NCI-H2171 (cell line): ENCODE measurements around the gene RNU5B-1.
A peak's percentile ranks its signal among the peaks of the same experiment; 100 is the strongest.

Experiments
- DNase-seq: peaks from one replicate; lab custom pipeline; 2025; lab: John Stamatoyannopoulos, UW

The RNU5B-1 gene

DNA sequence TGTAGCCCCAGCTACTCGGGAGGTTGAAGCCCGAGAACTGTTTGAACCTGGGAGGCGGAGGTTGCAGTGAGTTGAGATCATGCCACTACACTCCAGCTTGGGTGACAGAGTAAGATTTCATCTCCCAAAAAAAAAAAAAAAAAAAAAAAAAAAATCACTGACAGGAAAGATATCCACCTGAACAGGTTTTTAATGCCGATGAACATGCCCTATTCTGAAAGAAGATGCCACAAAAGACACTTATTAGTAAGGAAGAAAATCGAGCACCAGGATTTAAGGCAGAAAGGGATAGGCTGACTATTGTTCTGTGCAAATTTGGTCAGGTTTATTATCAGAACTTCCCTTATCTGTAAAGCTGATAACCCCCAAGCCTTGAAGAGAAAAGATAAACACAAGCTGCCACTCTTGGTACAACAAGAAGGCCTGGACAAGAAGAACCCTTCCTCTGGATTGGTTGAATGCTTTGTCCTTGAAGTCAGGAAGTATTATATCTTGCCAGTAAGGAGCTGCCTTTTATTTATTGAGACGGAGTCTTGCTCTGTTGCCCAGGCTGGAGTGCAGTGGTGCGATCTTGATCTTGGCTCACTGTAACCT lies 15.1 kb upstream of the RNU5B-1 start:
- DNase-seq = no peak

DNA sequence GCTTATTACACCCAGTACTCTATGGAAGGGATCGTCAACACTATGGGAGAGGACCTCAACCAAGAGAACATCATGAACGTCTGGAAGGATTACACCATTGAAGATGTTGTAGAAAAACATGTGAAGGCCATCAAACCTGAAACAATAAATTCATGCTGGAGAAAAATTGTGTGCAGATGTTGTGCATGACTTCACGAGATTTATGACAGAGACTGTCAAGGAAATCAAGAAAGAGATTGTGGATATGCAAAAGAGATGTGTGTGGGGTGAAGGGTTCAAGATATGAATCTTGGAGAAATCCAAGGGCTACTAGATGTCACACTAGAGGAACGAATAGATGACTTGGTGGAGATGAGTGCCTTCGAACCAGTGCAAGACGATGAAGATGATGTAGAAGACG lies 14.2 kb upstream of the RNU5B-1 start:
- DNase-seq = no peak

DNA sequence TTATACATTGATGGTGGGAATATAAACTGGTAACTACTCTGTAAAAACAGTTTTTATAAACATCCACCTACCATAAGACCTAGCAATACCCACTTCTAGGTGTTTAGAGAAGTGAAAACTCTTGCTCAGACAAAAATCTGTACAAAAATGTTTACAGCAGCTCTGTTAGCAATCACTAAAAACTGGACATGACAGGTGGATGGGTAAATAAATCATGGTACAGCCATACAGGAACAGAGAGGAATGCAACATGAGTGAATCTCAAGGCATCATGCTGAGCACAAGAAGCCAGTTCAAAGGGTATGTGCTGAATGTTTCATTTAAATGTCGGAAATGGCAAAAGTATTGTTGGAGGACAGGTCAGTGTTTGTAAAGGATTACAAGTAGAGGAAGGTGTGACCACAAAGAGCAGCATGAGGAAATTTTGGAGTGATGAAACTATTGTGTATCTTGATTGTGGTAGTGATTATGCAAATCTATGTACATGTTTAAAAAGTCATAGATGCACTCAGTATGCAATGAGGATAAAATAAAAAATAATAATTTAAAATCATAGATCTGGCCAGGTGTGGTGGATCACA lies 11.4 kb upstream of the RNU5B-1 start:
- DNase-seq = no peak

DNA sequence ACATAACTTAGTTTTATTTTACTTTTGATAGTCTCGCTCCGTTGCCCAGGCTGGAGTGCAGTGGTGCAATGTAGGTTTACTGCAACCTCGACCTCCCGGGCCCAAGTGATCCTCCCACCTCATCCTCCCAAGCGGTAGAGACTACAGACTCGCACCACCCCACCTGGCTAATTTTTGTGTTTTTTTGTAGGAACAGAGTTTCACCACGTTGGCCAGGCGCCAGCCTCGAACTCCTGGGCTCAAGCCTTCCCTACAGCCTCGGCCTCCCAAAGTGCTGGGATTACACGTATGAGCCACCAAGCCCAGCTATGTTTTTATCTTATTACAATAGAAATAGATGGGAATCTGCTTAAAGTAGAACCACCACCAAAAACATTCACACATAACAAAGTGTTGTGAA lies 5.7 kb upstream of the RNU5B-1 start:
- DNase-seq = no peak

DNA sequence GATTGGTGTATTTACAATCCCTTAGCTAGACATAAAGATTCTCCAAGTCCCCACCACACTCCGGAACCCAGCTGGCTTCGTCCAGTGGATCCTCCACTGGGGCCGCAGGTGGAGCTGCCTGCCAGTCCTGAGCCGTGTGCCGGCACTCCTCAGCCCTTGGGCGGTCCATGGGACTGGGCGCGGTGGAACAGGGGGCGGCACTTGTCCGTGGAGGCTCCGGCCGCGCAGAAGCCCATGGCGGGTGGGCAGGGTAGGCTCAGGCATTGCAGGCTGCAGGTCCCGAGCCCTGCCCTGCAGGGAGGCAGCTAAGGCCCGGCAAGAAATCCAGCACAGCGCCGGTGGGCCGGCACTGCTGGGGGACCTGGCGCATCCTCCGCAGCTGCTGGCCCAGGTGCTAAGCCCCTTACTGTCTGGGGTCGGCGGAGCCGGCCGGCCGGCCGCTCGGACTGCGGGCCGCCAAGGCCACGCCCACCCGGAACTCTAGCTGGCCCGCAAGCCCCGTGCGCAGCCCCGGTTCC lies 3.5 kb upstream of the RNU5B-1 start:
- DNase-seq = no peak

DNA sequence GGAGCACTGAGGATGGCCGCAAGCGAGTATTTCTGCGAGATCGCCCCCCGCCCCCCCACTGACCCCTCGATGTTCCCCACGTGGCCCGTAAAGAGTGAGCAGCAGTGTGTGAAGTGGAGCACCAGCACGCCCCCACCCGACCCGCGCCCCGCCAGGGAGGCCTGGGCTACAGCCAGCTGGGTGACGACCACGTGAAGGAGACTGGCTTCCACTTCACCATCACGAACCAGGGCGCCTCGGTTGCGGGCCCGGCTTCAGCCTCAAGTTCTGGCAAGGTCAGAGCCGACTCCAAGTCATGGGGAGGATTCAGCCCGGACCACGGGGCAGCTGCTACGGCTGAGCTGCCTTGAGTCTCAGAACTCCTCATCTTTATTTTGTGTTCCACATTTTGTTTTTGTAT lies 2.4 kb upstream of the RNU5B-1 start:
- DNase-seq = no peak

DNA sequence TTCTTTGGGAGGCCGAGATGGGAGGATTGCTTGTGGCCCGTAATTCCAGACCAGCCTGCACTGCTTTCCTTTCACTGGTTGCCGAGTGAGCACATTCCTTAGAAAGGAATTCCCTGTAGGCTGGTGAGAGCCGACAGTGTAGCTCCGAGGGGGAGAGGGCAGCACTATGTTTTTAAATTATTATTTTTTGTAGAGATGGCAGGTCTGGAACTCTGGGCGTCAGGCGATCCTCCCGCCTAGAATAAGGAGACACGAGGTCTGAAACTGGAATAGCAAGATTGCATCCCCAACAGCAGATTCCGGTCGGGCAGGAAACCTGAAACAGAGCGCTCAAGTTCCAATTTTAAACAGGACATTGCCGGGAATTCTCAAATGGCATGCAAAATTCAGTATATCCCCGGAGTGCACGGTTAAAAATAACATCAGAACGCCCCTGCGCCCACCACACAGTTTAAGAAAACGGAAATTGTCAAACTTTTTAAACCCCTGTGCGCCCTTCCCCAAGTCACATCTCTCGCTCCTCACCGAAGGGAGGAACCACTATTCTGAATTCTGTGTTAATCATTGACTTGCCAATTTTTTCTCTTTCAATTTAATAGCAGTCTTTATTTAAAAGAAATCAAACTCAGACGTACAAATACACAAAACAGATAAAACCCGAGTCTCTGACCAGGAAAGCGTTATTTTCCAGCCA lies 643 bp upstream of the RNU5B-1 start:
- DNase-seq = peak; percentile 33

DNA sequence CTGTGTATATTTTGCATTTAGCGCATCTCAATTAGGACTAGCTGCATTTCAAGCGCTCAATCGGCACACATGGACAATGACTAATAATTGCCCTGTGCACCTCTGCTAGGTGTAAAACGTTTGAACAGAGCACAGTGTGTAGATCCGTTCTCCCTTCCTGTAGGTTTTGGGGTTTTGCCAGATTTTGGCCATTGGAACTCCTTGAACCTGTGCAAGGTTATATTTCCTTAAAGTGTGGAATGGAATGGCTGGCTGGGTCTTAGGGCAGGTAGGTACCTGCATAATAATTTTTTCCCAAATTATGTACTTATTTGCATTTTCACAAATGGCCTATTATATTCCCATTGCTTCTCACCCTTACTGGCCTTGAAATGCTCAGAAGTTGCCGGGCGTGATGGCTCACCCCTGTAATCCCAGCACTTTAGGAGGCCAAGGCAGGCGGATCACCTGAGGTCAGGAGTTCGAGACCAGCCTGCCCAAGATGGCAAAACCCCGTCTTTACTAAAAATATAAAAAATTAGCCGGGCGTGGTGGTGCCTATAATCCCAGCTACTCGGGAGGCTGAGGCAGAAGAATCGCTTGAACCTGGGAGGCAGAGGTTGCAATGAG lies 777 bp downstream of the RNU5B-1 start:
- no peak for DNase-seq

DNA sequence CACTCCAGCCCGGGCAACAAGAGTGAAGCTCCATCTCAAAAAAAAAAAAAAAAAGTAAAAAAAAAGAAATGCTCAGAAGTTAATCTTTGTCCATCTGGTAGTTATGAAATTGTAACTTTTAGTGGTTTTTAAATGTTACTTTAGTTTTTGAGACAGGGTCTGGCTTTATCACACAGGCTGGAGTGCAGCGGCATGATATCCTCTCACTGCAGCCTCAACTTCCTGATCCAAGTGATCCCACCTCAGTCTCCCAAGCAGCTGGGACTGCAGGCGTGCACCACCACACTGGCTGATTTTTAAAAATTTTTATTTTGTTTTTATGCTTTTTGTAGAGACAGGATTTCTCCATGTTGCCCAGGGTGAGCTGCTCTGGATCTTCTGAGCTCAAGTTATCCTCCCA lies 1.3 kb downstream of the RNU5B-1 start:
- no peak for DNase-seq

DNA sequence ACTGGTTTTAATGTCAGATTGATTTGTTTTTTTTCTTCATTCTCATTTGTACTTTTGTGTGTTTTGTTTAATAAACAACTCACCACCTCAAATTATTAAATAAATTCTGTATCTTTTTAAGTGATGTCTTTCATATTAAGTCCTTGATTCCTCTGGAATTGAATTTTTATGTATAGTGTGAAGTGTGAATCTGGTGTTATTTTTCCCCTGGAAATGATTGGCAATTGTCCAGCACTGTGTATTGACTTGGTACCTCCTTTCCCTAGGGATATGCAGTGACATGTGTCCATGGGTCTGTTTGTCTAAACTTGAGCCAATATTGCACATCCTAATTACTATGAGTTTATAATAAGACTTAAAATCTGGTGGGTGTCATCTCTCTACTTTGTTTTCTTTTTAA lies 2.1 kb downstream of the RNU5B-1 start:
- peak; percentile 17 for DNase-seq

DNA sequence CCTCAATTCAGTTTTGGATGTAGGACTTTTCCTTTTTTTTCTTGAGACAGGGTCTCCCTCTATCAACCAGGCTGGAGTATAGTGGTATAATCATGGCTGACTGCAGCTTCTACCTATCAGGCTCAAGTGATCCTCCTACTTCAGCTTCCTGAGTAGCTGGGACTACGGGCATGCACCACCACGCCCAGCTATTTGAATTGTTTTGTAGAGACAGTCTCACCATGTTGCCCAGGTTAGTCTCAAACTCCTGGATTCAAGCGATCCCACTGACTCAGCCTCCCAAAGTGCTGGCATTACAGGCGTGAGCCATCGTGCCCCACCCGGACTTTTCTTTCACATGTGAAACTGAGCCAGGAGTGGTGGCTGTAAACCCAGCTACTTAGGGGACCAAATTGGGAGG lies 3.5 kb downstream of the RNU5B-1 start:
- DNase-seq = no peak

DNA sequence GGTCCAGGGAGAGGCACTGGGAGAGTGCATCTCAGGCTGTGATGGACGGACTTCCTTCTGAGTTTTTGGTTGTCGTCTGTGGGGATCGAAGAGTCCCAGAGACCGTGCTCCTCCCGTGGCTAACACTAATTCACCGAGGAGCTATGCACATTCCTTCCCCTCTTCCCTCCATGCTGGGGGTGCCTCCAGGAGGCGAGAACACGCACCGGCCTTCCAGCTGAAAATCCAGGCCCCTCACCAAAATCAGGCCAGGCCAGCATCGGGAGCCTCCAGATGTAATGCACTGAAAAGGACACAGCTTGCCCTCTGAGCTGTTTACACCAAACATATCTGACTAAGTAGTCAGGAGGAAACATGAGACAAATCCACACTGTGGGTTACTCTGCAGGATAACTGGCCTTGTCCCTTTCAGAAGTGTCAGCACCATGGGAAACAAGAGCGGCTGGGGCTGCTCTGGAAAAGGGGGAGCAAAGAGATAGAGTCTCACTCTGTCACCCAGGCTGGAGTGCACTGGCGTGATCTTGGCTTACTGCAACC lies 5.5 kb downstream of the RNU5B-1 start:
- DNase-seq = no peak

DNA sequence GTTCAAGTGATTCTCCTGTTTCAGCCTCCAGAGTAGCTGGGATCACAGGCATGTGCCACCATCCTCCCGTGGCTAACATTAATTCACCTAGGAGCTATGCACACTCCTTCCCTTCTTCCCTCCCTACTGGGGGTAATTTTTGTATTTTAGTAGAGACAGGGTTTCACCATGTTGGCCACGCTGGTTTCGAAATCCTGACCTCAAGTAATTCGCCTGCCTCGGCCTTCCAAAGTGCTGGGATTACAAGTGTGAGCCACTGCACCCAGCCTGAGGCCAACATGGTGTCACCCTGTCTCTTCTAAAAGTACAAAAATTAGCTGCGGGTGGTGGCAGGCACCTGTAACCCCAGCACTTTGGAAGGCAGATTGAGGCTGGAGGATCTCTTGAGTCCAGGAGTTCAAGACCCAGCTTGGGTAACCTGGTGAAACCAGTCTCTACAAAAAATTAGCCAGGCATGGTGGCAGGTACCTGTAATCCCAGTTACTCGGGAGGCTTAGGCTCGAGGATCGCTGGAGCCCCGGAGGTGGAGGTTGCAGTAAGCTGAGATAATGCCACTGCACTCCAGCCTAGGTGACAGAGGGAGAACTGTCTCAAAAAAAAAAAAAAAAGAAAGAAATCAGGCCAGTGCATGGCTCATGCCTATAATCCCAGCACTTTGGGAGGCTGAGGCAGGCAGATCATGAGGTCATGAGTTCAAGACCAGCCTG lies 6.1 kb downstream of the RNU5B-1 start:
- no peak for DNase-seq

DNA sequence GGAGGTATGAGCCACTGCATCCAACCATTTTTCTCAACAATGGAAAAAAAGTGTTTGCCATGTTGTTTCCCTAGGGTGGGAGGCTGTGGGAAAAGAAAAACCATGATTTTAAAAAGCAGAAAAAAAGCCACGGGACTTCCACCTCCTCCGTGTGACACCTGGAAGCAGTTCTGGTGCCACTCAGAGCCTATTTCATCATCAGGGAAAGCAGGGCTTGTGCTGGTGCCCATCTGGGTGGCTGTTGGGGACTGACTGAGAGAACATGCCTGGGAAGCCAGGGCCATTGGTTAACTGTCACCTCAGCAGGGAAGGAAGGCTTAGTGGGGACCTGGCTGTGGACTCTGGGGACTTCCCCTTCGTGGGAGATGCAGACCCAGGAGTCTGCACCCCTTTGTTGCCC lies 7.3 kb downstream of the RNU5B-1 start:
- no peak for DNase-seq

DNA sequence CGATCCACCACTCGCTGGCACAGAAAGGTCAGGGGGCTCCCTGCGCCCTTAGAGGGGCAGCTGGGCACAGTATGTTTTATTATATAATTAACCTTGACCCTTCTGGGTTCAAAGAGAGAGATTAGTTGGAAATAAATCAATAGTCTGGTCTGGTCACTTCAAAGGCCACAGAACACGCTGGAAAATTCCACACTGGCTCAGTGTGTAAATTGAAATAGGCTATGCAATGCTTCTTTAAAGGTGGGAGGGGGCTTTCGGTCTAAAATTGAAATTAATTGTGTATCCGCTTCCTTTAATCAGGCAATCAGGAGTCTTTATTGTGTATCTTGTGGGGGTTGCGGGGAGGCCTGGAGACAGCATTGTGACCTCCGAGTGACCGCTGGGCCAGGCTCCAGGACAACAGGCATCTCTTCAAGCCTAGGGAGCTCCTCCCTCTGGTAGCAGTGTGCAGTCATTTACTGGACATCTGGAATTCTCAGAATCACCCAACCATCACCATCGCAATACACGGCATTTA lies 8.0 kb downstream of the RNU5B-1 start:
- no peak for DNase-seq

DNA sequence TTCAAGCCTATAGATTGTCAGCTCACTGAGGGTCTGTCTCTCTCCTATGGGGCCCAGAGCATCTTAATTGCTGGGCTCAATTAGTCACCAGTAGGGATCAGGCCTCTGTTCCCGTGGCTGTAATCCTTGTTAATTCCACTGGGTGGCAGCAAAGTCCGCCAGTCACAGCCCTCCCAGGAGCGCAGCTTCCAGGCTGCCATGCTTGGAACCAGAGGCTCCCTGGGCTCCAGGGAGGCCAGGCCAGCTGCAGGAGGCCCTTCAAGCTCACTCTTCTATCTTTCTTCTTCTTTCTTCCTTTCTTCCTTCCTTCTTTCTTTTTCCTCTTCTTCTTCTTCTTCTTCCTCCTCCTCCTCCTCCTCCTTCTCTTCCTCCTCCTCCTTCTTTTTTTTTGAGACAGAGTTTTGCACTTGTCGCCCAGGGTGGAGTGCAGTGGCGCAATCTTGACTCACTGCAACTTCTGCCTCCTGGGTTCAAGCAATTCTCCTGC lies 14.4 kb downstream of the RNU5B-1 start:
- peak; percentile 69 for DNase-seq

DNA sequence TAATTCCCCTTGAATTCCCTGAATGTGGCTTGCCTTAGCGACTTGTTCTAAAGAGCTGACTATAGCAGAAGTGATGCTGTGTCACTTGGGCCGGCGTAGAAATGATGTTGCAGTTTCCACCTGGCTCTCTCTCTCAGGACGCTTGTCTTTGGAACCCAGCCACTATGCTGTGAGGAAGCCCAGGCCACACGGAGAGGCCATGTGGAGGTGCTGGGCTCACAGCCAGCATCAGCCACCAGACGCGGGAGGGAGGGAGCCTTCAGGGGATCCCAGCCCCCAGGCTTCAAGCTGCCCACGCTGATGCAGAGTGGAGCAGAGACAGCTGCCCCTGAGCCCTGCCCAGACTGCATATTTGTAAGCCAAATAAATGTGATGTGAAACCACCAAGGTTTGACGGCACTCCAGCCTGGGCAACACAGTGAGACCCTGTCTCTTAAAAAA lies 18.6 kb downstream of the RNU5B-1 start:
- peak; percentile 96 for DNase-seq

DNA sequence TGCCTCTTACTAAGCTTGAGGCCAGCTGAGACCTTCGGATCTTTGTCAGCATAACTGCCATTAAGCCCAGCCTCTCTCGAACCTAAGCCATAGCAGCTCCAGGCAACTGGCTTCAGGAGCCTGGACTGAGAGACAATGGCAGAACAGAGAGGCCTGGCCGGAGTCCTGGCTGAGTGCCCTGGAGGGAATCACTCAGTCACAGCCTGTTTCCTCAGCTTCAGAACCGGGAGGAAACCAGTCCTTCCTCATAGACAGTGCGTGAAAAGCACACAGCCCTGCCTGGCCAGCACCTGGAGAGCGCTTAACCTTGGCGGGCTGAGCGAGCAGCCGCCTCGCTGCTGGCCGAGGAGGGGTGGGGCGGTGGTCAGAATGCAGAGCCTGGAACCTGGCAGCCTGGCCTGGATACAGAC lies 21.6 kb downstream of the RNU5B-1 start:
- no peak for DNase-seq

DNA sequence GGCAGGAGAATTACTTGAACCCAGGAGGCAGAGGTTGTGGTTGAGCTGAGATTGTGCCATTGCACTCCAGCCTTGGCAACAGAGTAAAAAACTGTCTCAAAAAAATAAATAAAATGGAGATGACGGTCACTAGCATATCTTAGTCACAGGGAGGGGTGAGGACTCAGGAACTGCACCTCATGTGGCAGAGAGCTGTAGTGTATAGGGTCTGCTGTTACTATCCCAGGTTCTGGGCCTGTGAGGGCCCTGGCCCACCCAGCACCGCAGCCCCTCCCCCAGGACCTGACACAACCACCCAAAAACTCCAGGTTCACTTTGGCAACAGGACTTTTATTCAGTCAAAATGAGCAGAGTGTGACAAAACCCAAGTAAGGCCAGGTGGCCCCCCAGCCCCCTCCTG lies 22.3 kb downstream of the RNU5B-1 start:
- DNase-seq = no peak

DNA sequence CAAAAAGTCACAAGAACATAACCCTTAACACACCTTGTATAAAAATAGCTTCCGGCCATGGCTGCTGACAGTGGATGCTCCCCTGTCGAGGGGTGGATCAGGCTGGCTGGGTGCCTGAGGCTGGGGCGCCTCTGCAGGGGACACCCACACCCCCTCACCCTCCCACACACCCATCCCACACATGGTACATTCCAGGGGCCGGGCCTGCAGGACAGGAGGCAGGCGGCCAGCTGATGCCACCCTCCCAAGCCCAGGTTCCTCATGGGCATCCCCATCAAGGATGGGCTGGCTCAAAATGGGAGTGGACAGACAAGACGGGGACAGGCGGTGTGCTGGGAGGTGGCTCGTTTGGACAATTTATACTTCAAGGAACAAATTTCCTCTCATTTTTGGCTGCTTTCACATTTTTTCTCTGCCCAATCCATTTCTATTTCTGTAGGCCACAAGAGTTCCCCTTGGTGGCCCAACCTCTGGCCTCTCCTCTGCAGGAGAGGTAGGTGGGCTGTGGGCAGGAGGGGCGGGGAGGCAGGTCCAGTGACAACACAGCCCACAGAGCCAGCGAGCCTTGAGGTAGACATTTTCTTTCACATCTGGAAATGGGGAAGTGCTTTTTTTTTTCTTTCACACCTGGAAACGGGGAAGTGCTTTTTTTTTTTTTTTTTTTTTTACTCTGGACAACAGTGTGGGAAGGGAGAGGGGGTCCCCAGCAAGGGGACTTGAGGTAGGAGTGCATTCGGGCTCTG lies 23.3 kb downstream of the RNU5B-1 start:
- no peak for DNase-seq
